Bronchial epithelial cell (primary cell): ENCODE measurements around the gene OGFOD1. TPM values are rescaled to one million over a fixed set of nuclear protein-coding genes. Genes with fewer than 3 reads are reported as not detected.
A peak's percentile ranks its signal among the peaks of the same experiment; 100 is the strongest.

Source experiments
- DNase-seq: peaks from one replicate; pipeline ENCODE4 v3.0.0-alpha.2; 2010; ENCODE audit warnings: low read depth
- FAIRE-seq: peaks from 2 replicates; lab custom pipeline; 2011; peaks lifted over from hg19 to GRCh38; lab: Jason Lieb, UNC
- H3K27me3 ChIP-seq: 2 replicates; pipeline ENCODE4 v1.5.1; 2011; ENCODE audit warnings: low read length; ENCODE audit not compliant: control insufficient read depth, insufficient read depth
- H3K36me3 ChIP-seq: 2 replicates; pipeline ENCODE4 v1.5.1; 2011; ENCODE audit warnings: low read length; ENCODE audit not compliant: control insufficient read depth, insufficient read depth
- H3K4me3 ChIP-seq: 2 replicates; pipeline ENCODE4 v1.5.1; 2011; ENCODE audit warnings: mild to moderate bottlenecking, low read depth, low read length, control low read depth
- CTCF ChIP-seq: IDR thresholded peaks from 2 replicates; pipeline ENCODE4 v1.5.1; 2011; ENCODE audit warnings: mild to moderate bottlenecking, moderate library complexity, low read length, control low read depth, inconsistent platforms; ENCODE audit not compliant: insufficient read depth, severe bottlenecking
- total RNA-seq: library from RNA; depleted of rRNA; stranded (reverse); fragments of >200 nt; gene quantifications from 2 replicates; pipeline ENCODE4 v1.2.1, GENCODE V29; 2014

OGFOD1 gene
- total RNA-seq, 1 donor from 2014 or later: 30.0 TPM

DNA sequence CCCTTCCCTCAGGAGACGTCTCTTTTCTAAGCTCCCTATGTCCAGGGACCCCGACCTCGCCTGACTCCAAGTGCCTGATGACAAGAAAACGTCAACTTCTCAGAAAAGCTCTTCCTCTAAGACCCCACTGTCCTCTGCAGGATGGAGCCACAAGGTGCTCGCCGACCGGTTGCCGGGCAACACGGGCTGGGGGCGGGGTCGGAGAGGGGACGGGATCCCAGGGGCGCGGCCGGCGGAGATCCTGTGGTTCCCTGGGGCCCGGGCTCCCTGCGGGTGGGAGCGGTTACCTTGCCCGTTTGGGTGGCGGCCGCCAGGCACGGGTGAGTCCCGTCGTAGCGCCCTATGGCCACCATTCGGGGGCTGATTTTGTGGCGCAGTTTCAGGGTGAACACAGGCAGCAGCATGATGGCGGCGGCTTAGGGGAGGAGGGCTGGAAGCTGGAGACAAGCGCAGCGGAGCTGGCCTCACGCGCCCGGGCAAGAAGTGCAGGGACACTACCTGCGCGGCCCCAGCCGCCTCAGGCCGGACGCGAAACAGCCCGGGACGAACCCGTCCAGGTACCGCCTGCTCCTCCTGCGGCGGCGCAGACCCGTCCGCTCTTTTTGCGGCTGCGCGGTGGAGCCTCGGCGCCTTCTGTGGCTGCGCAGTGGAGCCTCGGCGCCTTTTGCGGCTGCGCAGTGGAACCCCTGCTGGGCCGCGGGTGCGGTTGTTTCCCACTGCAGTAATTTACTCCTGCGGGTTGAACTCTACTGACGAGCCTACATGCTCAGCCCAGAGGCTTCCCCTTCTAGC, 68.3 kb downstream of the OGFOD1 start, which contains the start of gene BBS2:
BBS2 (minus strand) TSS at position 566 of the 792 bp plus-strand sequence; CDS start at position 404, 162 bp downstream.
- Histone ChIP-seq H3K27me3 (no peaks in the 10 kb centered on the region), H3K36me3 (no peaks in the 10 kb centered on the region), H3K4me3 (peak within 1 kb of the TSS; percentile 97)
- DNase-seq (peak; percentile 72), FAIRE-seq (no peak)
- TF ChIP-seq CTCF: peak; percentile 3

GRCh38 chr16:56520251-56520577, 68.9 kb downstream of the OGFOD1 start:
- FAIRE-seq: no peak
- H3K4me3 ChIP-seq: peak overlapping the region; percentile 97
- no peaks in the 10 kb centered on the region for H3K27me3 ChIP-seq
- no peak for TF ChIP-seq CTCF
- no peaks in the 10 kb centered on the region for H3K36me3 ChIP-seq
- no peak for DNase-seq

- no peak for DNase-seq
- FAIRE-seq: no peak
- TF ChIP-seq CTCF: no peak
- H3K27me3 ChIP-seq: no peaks in the 10 kb centered on the region
- no peaks in the 10 kb centered on the region for H3K36me3 ChIP-seq
- H3K4me3 ChIP-seq: no peak overlapping the region
Measured at GRCh38 chr16:56525236-56525635, 73.9 kb downstream of the OGFOD1 start.

Other genes starting within 250 kb of the OGFOD1 start
- gene AMFR, start 26.0 kb upstream of the OGFOD1 start, total RNA-seq: 224 and 319 TPM in 2 replicates
- 41.5 and 45.8 TPM in 2 replicates for gene NUDT21, start 222 bp upstream of the OGFOD1 start, total RNA-seq
- 31.6 and 46.6 TPM in 2 replicates for gene BBS2, start 68.5 kb downstream of the OGFOD1 start, total RNA-seq
- not detected in 2 replicates for gene MT4, start 113.5 kb downstream of the OGFOD1 start, total RNA-seq
- gene MT3, start 138.0 kb downstream of the OGFOD1 start, total RNA-seq: not detected in 2 replicates
- gene MT2A, start 157.0 kb downstream of the OGFOD1 start, total RNA-seq: 10.0 and 34.0 TPM in 2 replicates
- 60.8 and 90.5 TPM in 2 replicates for gene MT1E, start 174.2 kb downstream of the OGFOD1 start, total RNA-seq
- gene MT1M, start 181.1 kb downstream of the OGFOD1 start, total RNA-seq: 0.26 TPM in 1 of 2 replicates, not detected in the other
- not detected in 2 replicates for gene MT1A, start 187.1 kb downstream of the OGFOD1 start, total RNA-seq
- gene MT1B, start 200.3 kb downstream of the OGFOD1 start, total RNA-seq: not detected in 2 replicates
- gene MT1F, start 206.4 kb downstream of the OGFOD1 start, total RNA-seq: 1.5 and 1.6 TPM in 2 replicates
- gene MT1G, start 216.5 kb downstream of the OGFOD1 start, total RNA-seq: 0.64 TPM in 1 of 2 replicates, not detected in the other
- gene MT1H, start 218.3 kb downstream of the OGFOD1 start, total RNA-seq: not detected in 2 replicates
- gene MT1X, start 230.9 kb downstream of the OGFOD1 start, total RNA-seq: 212 and 261 TPM in 2 replicates